ENCODE data around the gene GLMN. TPM values are rescaled to one million over a fixed set of nuclear protein-coding genes. Genes with fewer than 3 reads are reported as not detected.

The GLMN gene
- total and polyA plus RNA-seq, 2 of the 13 experiments (the other 11 are each of a cell fraction or from before 2014, with no cell fraction given): 5.9 to 18.4 TPM

- TF ChIP-seq NFIB (CRISPR knock-in tag; IDR thresholded peaks at IDR 0.05; ENCODE audit: borderline replicate concordance) (no peak), ZNF260 (CRISPR knock-in tag; IDR thresholded peaks at IDR 0.05; ENCODE audit: borderline replicate concordance, low read depth) (no peak)
Observed at GRCh38 chr1:92340154-92340553, 41.4 kb upstream of the GLMN start (continued).

- no peaks in the 10 kb centered on the region for H3K9me3 ChIP-seq (ENCODE audit: low read length)
- BruUV-seq (replicated peaks): no TSS peak
- no peaks in the 10 kb centered on the region for H4K20me1 ChIP-seq (ENCODE audit: insufficient read depth, low read length)
- DNase-seq (ENCODE audit: low spot score) (no peak), ATAC-seq (no peak), FAIRE-seq (no peak)
- no peaks in the 10 kb centered on the region; a peak in 1 of 5 replicates for H3K27me3 ChIP-seq (ENCODE audit: control insufficient read depth in 1 of 2, insufficient read depth in 2 of 2, low read length in 2 of 2)
- no peak overlapping the region for H3K4me3 ChIP-seq (replicated peaks in 1 of 3; ENCODE audit: insufficient read depth in 1 of 3, low read depth in 2 of 3, low read length in 3 of 3)
- ChIA-PET CTCF (ENCODE audit: low intra/inter-chr PET ratio, low total read pairs) (no interaction called here), POLR2A (no interaction called here)
- no peak overlapping the region for H2AFZ ChIP-seq (ENCODE audit: low read length)
- WGBS (ENCODE audit: low lambda C conversion rate): 95% methylated on average over 3 of the region's 3 CpGs
- H3K9ac ChIP-seq (ENCODE audit: insufficient read depth, low read depth, low read length): no peak overlapping the region
- H3K36me3 ChIP-seq (replicated peaks in 1 of 2; ENCODE audit: control insufficient read depth in 1 of 2, insufficient read depth in 2 of 2, low read length in 2 of 2): peaks cover 7 to 12% of the 10 kb centered on the region in 2 experiments; a peak in 2 of 5 replicates
- intact Hi-C loops (cut with micrococcal nuclease; ENCODE audit: unreplicated experiment) (loop anchor here (2.0 kb wide), 1 partner anchor 19 kb away; no protein-coding TSS in a partner anchor), in situ Hi-C loops (cut with HindIII; ENCODE audit: extremely low pct_ligation_motif_present, low pct_unique_long_range_greater_than_20kb) (no loop called here)
- H3K4me2 ChIP-seq (ENCODE audit: low read depth, low read length): no peak overlapping the region
- H3K79me2 ChIP-seq (ENCODE audit: insufficient read depth, low read length): no peaks in the 10 kb centered on the region
- TF ChIP-seq POLR2G (IDR thresholded peaks at IDR 0.05; ENCODE audit: low read depth, low read length) (no peak), HOXA5 (CRISPR knock-in tag; IDR thresholded peaks at IDR 0.05) (no peak), ZNF570 (CRISPR knock-in tag; IDR thresholded peaks at IDR 0.05; ENCODE audit: borderline replicate concordance) (no peak), ZBTB20 (CRISPR knock-in tag; IDR thresholded peaks at IDR 0.05; ENCODE audit: borderline replicate concordance, low read depth) (no peak), FOXJ3 (CRISPR knock-in tag; IDR thresholded peaks at IDR 0.05; ENCODE audit: borderline replicate concordance) (no peak), SETDB1 (CRISPR knock-in tag; IDR thresholded peaks at IDR 0.05; ENCODE audit: borderline replicate concordance) (no peak), CREM (IDR thresholded peaks at IDR 0.05) (no peak), CREM (CRISPR knock-in tag; IDR thresholded peaks at IDR 0.05) (no peak), ZNF777 (CRISPR knock-in tag; IDR thresholded peaks at IDR 0.05) (no peak), GABPA (IDR thresholded peaks at IDR 0.05; ENCODE audit: low read depth, low read length) (no peak), GABPA (CRISPR knock-in tag; IDR thresholded peaks at IDR 0.05; ENCODE audit: low read depth) (no peak), CEBPG (CRISPR knock-in tag; IDR thresholded peaks at IDR 0.05) (no peak), RFX5 (IDR thresholded peaks at IDR 0.05; ENCODE audit: low read depth, low read length) (no peak), ZNF30 (CRISPR knock-in tag; IDR thresholded peaks at IDR 0.05) (no peak), ATRX (CRISPR knock-in tag; IDR thresholded peaks at IDR 0.05; ENCODE audit: borderline replicate concordance) (no peak), NKX3-1 (CRISPR knock-in tag; IDR thresholded peaks at IDR 0.05) (no peak), NFYC (CRISPR knock-in tag; IDR thresholded peaks at IDR 0.05) (no peak), ATF2 (CRISPR knock-in tag; IDR thresholded peaks at IDR 0.05) (no peak)
- H3K4me1 ChIP-seq (ENCODE audit: insufficient read depth, low read length): no peaks in the 10 kb centered on the region
- H3K27ac ChIP-seq (ENCODE audit: extremely low read length, insufficient read depth, low read length): no peak overlapping the region
Observed at GRCh38 chr1:92333668-92334067, 34.9 kb upstream of the GLMN start.
